Thyroid gland (tissue), 4 donors: ENCODE data around the gene MAGEA3.
"Not testable (repeated sequence)": the region's sequence is repeated elsewhere in the genome, so short reads cannot be mapped to it uniquely, and the experiment has no call there.

Source experiments
- CTCF ChIP-seq, 6 experiments: fragments of 200-600 bp in 3 of 6; fragments of 450-650 bp in 3 of 6; sonication (generic) in 3 of 6; IDR thresholded peaks; one replicate each; pipeline ENCODE4 v1.5.1; 2016 to 2019; ENCODE audit warnings: antibody characterized with exemption in 6 of 6, mild to moderate bottlenecking in 2 of 6, inconsistent platforms in 1 of 6, moderate library complexity in 1 of 6
- POLR2A ChIP-seq, 2 donors: fragments of 450-650 bp; IDR thresholded peaks; one replicate each; pipeline ENCODE4 v1.6.1; 2017; ENCODE audit warnings: antibody characterized with exemption in 2 of 2, mild to moderate bottlenecking in 2 of 2, moderate library complexity in 1 of 2

- not testable (repeated sequence) for TF ChIP-seq CTCF, POLR2A (IDR thresholded peaks at IDR 0.05)
These were observed 14.6 kb downstream of the MAGEA3 start for GRCh38 chrX:152713195-152713594.
